ENCODE data around the gene RIMS3.

The RIMS3 gene

DNA sequence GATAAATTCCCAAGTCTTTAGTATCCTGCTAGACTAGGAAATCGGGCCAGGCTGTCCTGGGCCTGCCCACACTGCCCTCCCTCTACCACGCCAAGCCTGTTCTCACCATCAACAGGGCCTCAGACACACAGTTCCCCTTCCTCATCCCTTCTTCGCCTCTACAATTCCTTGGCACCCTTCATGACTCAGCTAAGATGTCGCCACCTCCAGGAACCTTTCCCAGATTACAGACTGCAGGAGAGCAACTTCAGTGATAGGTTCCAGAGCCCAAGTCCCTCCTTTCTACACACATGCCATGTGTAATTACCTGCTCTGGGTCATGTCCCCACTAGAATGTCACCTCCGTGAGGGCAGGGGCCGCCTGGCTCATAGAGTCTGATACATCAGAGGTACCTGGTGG lies 3.3 kb downstream of the RIMS3 start:
- Histone ChIP-seq H3K79me2 (ENCODE audit: insufficient read depth, low read length) (peaks cover 46% of the 10 kb centered on the region; the same call in 1 of the 2 replicates), H2AFZ (ENCODE audit: low read length) (no peak overlapping the region), H3K9me3 (ENCODE audit: insufficient read depth, low read depth, low read length) (no peaks in the 10 kb centered on the region), H3K27me3 (ENCODE audit: insufficient read depth, low read length, poor library complexity, severe bottlenecking) (no peaks in the 10 kb centered on the region), H3K36me3 (ENCODE audit: insufficient read depth, low read length) (no peaks in the 10 kb centered on the region), H3F3A (ENCODE audit: low read depth) (no peaks in the 10 kb centered on the region), H3K4me2 (ENCODE audit: low read depth, low read length, poor library complexity, severe bottlenecking) (peak overlapping the region; percentile 77), H4K20me1 (ENCODE audit: insufficient read depth, low read length, poor library complexity, severe bottlenecking) (peaks cover 15% of the 10 kb centered on the region), H3K4me3 (ENCODE audit: low read length, poor library complexity, severe bottlenecking) (peak overlapping the region; percentile 74), H3K9me2 (replicated peaks; ENCODE audit: low read depth, low read length) (no peaks in the 10 kb centered on the region), H3K4me1 (ENCODE audit: insufficient read depth, low read length, poor library complexity, severe bottlenecking) (peaks cover 60% of the 10 kb centered on the region), H3K9ac (ENCODE audit: low read depth, low read length, poor library complexity, severe bottlenecking) (peak overlapping the region; percentile 64)
- TF ChIP-seq, protein P1, sequence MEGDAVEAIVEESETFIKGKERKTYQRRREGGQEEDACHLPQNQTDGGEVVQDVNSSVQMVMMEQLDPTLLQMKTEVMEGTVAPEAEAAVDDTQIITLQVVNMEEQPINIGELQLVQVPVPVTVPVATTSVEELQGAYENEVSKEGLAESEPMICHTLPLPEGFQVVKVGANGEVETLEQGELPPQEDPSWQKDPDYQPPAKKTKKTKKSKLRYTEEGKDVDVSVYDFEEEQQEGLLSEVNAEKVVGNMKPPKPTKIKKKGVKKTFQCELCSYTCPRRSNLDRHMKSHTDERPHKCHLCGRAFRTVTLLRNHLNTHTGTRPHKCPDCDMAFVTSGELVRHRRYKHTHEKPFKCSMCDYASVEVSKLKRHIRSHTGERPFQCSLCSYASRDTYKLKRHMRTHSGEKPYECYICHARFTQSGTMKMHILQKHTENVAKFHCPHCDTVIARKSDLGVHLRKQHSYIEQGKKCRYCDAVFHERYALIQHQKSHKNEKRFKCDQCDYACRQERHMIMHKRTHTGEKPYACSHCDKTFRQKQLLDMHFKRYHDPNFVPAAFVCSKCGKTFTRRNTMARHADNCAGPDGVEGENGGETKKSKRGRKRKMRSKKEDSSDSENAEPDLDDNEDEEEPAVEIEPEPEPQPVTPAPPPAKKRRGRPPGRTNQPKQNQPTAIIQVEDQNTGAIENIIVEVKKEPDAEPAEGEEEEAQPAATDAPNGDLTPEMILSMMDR (conservative IDR thresholded peaks at IDR 0.05; ENCODE audit: low read length) = no peak

DNA sequence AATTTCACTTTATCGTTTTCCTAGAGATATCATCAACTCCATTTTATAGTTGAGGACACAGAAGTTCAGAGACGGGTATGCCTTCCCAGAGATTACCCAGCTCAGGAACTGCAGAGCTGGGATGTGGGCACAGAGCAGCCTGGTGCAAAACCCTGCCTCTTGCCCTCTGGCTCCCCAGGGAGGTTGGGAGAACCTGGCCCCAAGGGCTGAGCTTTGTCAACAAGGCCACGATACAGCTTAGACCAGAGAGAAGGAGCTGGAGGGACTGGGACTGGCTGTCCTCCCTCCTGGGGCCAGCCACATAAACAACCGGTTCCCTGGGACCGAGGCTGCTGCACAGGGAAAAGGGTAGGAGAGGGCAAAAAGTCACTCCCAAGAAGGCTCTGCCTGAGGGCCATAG lies 3.8 kb downstream of the RIMS3 start:
- Histone ChIP-seq H3K9me3 (ENCODE audit: insufficient read depth, low read depth, low read length) (no peaks in the 10 kb centered on the region), H3K4me3 (ENCODE audit: low read length, poor library complexity, severe bottlenecking) (peak overlapping the region; percentile 74), H2AFZ (ENCODE audit: low read length) (no peak overlapping the region), H4K20me1 (ENCODE audit: insufficient read depth, low read length, poor library complexity, severe bottlenecking) (peaks cover 15% of the 10 kb centered on the region), H3K36me3 (ENCODE audit: insufficient read depth, low read length) (no peaks in the 10 kb centered on the region), H3K9me2 (replicated peaks; ENCODE audit: low read depth, low read length) (no peaks in the 10 kb centered on the region), H3K27me3 (ENCODE audit: insufficient read depth, low read length, poor library complexity, severe bottlenecking) (no peaks in the 10 kb centered on the region), H3F3A (ENCODE audit: low read depth) (no peaks in the 10 kb centered on the region), H3K4me1 (ENCODE audit: insufficient read depth, low read length, poor library complexity, severe bottlenecking) (peaks cover 60% of the 10 kb centered on the region), H3K79me2 (ENCODE audit: insufficient read depth, low read length) (peaks cover 46% of the 10 kb centered on the region; the same call in 1 of the 2 replicates), H3K9ac (ENCODE audit: low read depth, low read length, poor library complexity, severe bottlenecking) (no peak overlapping the region), H3K4me2 (ENCODE audit: low read depth, low read length, poor library complexity, severe bottlenecking) (peak overlapping the region; percentile 77)
- TF ChIP-seq EZH2phosphoT487 (IDR thresholded peaks at IDR 0.05; ENCODE audit: borderline replicate concordance) = no peak
- TF ChIP-seq, protein P1 (conservative IDR thresholded peaks at IDR 0.05; ENCODE audit: low read length) = no peak

DNA sequence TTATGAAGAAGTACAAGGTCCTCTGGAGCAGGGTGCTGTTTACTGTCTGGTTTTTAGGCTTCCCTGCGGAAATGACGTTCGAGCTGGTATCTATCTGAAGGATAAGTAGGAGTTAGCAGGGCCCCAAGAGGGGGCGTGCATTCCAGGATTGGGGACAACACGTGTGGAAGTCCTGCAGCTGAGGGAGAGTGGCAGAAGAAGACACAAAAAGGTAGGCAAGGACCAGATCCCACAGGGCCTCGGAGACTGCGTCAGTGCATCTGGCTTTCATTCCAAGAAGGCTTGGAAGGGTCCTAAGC lies 5.9 kb downstream of the RIMS3 start:
- H3K79me2 ChIP-seq (ENCODE audit: insufficient read depth, low read length) = peaks cover 42% of the 10 kb centered on the region; the same call in 1 of the 2 replicates
- TF ChIP-seq EZH2phosphoT487 (IDR thresholded peaks at IDR 0.05; ENCODE audit: borderline replicate concordance) = no peak
- TF ChIP-seq, protein P1 (conservative IDR thresholded peaks at IDR 0.05; ENCODE audit: low read length) = no peak
- H3K27me3 ChIP-seq (ENCODE audit: insufficient read depth, low read length, poor library complexity, severe bottlenecking) = no peaks in the 10 kb centered on the region
- no peak overlapping the region for H2AFZ ChIP-seq (ENCODE audit: low read length)
- H3K9me2 ChIP-seq (replicated peaks; ENCODE audit: low read depth, low read length) = no peaks in the 10 kb centered on the region
- H4K20me1 ChIP-seq (ENCODE audit: insufficient read depth, low read length, poor library complexity, severe bottlenecking) = peaks cover 12% of the 10 kb centered on the region
- H3K4me3 ChIP-seq (ENCODE audit: low read length, poor library complexity, severe bottlenecking) = no peak overlapping the region
- peaks cover 48% of the 10 kb centered on the region for H3K4me1 ChIP-seq (ENCODE audit: insufficient read depth, low read length, poor library complexity, severe bottlenecking)
- H3K4me2 ChIP-seq (ENCODE audit: low read depth, low read length, poor library complexity, severe bottlenecking) = peak overlapping the region; percentile 26
- H3K9ac ChIP-seq (ENCODE audit: low read depth, low read length, poor library complexity, severe bottlenecking) = no peak overlapping the region
- H3F3A ChIP-seq (ENCODE audit: low read depth) = no peaks in the 10 kb centered on the region
- H3K36me3 ChIP-seq (ENCODE audit: insufficient read depth, low read length) = no peaks in the 10 kb centered on the region
- no peaks in the 10 kb centered on the region for H3K9me3 ChIP-seq (ENCODE audit: insufficient read depth, low read depth, low read length)
